HepG2 (cell line): ENCODE measurements around the gene SLC4A5. TPM values are rescaled to one million over a fixed set of nuclear protein-coding genes. Genes with fewer than 3 reads are reported as not detected.

Experiments
- CC2D1A ChIP-seq: sonication (generic); formaldehyde crosslinking; IDR thresholded peaks from 2 replicates; pipeline ENCODE4 v1.8.1; 2023; ENCODE audit warnings: mild to moderate bottlenecking, missing genetic modification reagents
- CCDC6 ChIP-seq: sonication (generic); formaldehyde crosslinking; IDR thresholded peaks from 2 replicates; pipeline ENCODE4 v1.8.1; 2022; ENCODE audit warnings: mild to moderate bottlenecking, missing genetic modification reagents, moderate library complexity
- CENPT ChIP-seq: sonication (generic); formaldehyde crosslinking; IDR thresholded peaks from 2 replicates; pipeline ENCODE4 v1.8.0; 2022; ENCODE audit warnings: low read depth, mild to moderate bottlenecking, moderate library complexity, missing genetic modification reagents
- HMGA1 ChIP-seq: sonication (generic); formaldehyde crosslinking; conservative IDR thresholded peaks from 2 replicates; pipeline ENCODE4 v1.4.0; 2020; ENCODE audit warnings: missing genetic modification reagents
- HNF4A ChIP-seq: sonication (generic); formaldehyde crosslinking; IDR thresholded peaks from 2 replicates; pipeline ENCODE4 v1.4.0; 2020; ENCODE audit warnings: missing genetic modification reagents
- MAFF ChIP-seq: IDR thresholded peaks from 2 replicates; pipeline ENCODE4 v1.6.1; 2011; ENCODE audit warnings: low read depth, low read length, improper control_type of control experiment
- PPARG ChIP-seq: conservative IDR thresholded peaks from 2 replicates; pipeline ENCODE4 v1.6.1; 2016; ENCODE audit warnings: missing biosample characterization, missing genetic modification reagents
- TBX2 ChIP-seq: sonication (generic); formaldehyde crosslinking; IDR thresholded peaks from 2 replicates; pipeline ENCODE4 v1.5.0; 2020; ENCODE audit warnings: missing genetic modification reagents, mild to moderate bottlenecking, borderline replicate concordance
- TOPORS ChIP-seq: sonication (generic); formaldehyde crosslinking; IDR thresholded peaks from 2 replicates; pipeline ENCODE4 v1.8.0; 2023; ENCODE audit warnings: mild to moderate bottlenecking, missing genetic modification reagents
- ZNF572 ChIP-seq: sonication (generic); formaldehyde crosslinking; IDR thresholded peaks from 2 replicates; pipeline ENCODE4 v1.5.1; 2020; ENCODE audit warnings: mild to moderate bottlenecking, missing genetic modification reagents
- ZNF792 ChIP-seq: IDR thresholded peaks from 2 replicates; pipeline ENCODE4 v1.6.1; 2016
- ZNF878 ChIP-seq: sonication (generic); formaldehyde crosslinking; IDR thresholded peaks from 2 replicates; pipeline ENCODE4 v1.8.1; 2023; ENCODE audit warnings: mild to moderate bottlenecking, missing genetic modification reagents, moderate library complexity
- ZSCAN25 ChIP-seq: sonication (generic); formaldehyde crosslinking; IDR thresholded peaks from 2 replicates; pipeline ENCODE4 v1.8.0; 2022; ENCODE audit warnings: mild to moderate bottlenecking, missing genetic modification reagents
- polyA plus RNA-seq, 8 experiments: library from polyadenylated mRNA; depleted of rRNA in 3 of 8; stranded (reverse) in 7 of 8; unstranded in 1 of 8; fragments of >200 nt; fragmentation: Illumina TruSeq in 4 of 8; extraction: Trizol in 4 of 8; gene quantifications; 2 replicates each; pipeline versions ENCODE4 v1.2.1 to v1.2.3, GENCODE V29; 2011 to 2016; ENCODE audit warnings: low read depth in 4 of 8, missing spikeins in 1 of 8, mixed read lengths in 1 of 8; ENCODE audit not compliant: insufficient read depth in 1 of 8
- total RNA-seq, 5 experiments: library from RNA; depleted of rRNA; stranded (reverse); fragments of >200 nt; fragmentation: Illumina TruSeq; extraction: Trizol; gene quantifications; 2 replicates each; pipeline ENCODE4 v1.2.3, GENCODE V29; 2016; ENCODE audit warnings: low read depth in 1 of 5
- TF ChIP-seq, protein P1 (sequence below): IDR thresholded peaks from 2 replicates; pipeline ENCODE4 v1.6.1; 2012; ENCODE audit warnings: low read depth, low read length, improper control_type of control experiment
- TF ChIP-seq, protein P2 (sequence below): sonication (generic); formaldehyde crosslinking; IDR thresholded peaks from 2 replicates; pipeline ENCODE4 v1.4.0; 2020; ENCODE audit warnings: mild to moderate bottlenecking, missing genetic modification reagents
- TF ChIP-seq, protein P3 (sequence below): sonication (generic); formaldehyde crosslinking; IDR thresholded peaks from 2 replicates; pipeline ENCODE4 v1.4.0; 2020; ENCODE audit warnings: missing genetic modification reagents
- TF ChIP-seq, protein P4 (sequence below), 2 experiments: IDR thresholded peaks; 2 replicates each; pipeline ENCODE4 v1.6.1; 2011 to 2012; ENCODE audit warnings: low read length in 2 of 2, borderline replicate concordance in 1 of 2, low read depth in 1 of 2, mild to moderate bottlenecking in 1 of 2, moderate library complexity in 1 of 2

Gene SLC4A5
- total and polyA plus RNA-seq, 2 of the 13 experiments (the other 11 are each of a cell fraction or from before 2014, with no cell fraction given), result 0.50 TPM; not detected in 1

DNA sequence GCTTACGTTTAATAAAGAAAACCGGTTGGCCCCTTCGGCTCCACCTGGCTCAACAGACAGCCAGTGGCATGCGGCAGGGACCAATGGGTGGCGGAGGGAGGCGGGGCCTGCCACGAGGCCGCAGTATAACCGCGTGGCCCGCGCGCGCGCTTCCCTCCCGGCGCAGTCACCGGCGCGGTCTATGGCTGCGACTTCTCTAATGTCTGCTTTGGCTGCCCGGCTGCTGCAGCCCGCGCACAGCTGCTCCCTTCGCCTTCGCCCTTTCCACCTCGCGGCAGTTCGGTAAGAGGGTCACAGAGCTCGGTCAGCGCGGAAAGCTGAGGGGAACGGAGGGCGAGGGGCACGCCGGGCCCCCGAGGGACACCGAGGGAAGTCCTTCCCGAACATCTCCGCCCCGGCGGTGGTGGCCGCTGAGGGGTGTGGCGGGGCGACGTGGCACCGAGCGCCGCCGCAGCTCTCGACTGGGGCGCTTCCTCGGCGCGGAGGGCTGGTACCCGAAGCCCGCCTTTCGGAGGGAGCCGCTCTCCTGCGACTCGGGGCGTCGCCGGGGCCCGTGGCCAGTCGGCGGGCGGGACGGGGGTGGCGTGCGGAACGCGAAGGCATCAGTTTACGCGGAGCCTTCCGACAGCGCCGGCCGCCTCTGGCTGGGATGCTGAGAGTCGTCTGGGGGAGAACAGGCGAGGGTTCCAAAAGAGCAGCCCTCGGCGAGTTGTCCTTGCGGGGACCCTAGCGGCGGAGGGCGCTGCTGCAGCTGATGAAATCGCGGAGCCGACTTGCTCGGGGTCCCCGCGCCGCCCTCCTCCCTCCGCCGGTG is 144.5 kb downstream of the SLC4A5 start, which contains the start of gene MTHFD2 (continued):
- TF ChIP-seq PPARG (CRISPR knock-in tag) (no peak; the same call in 1 of the 2 replicates), ZNF878 (CRISPR knock-in tag) (peak; percentile 91; the same call in 1 of the 2 replicates), MAFF (no peak), HNF4A (CRISPR knock-in tag) (peak; percentile 34), HMGA1 (CRISPR knock-in tag) (no peak), CENPT (CRISPR knock-in tag) (peak; percentile 85; the same call in 1 of the 2 replicates), ZNF792 (CRISPR knock-in tag) (peak; percentile 87), TOPORS (CRISPR knock-in tag) (no peak; the same call in 1 of the 2 replicates), TBX2 (CRISPR knock-in tag) (peak; percentile 72; the same call in 1 of the 2 replicates), ZSCAN25 (peak; percentile 23; the same call in 1 of the 2 replicates), ZNF572 (CRISPR knock-in tag) (no peak), CCDC6 (peak; percentile 97), CC2D1A (no peak)
- TF ChIP-seq, protein P1, sequence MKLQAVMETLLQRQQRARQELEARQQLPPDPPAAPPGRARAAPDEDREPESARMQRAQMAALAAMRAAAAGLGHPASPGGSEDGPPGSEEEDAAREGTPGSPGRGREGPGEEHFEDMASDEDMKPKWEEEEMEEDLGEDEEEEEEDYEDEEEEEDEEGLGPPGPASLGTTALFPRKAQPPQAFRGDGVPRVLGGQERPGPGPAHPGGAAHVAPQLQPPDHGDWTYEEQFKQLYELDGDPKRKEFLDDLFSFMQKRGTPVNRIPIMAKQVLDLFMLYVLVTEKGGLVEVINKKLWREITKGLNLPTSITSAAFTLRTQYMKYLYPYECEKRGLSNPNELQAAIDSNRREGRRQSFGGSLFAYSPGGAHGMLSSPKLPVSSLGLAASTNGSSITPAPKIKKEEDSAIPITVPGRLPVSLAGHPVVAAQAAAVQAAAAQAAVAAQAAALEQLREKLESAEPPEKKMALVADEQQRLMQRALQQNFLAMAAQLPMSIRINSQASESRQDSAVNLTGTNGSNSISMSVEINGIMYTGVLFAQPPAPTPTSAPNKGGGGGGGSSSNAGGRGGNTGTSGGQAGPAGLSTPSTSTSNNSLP, result no peak
- TF ChIP-seq, protein P2, sequence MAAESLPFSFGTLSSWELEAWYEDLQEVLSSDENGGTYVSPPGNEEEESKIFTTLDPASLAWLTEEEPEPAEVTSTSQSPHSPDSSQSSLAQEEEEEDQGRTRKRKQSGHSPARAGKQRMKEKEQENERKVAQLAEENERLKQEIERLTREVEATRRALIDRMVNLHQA (CRISPR knock-in tag), result no peak
- TF ChIP-seq, protein P3, sequence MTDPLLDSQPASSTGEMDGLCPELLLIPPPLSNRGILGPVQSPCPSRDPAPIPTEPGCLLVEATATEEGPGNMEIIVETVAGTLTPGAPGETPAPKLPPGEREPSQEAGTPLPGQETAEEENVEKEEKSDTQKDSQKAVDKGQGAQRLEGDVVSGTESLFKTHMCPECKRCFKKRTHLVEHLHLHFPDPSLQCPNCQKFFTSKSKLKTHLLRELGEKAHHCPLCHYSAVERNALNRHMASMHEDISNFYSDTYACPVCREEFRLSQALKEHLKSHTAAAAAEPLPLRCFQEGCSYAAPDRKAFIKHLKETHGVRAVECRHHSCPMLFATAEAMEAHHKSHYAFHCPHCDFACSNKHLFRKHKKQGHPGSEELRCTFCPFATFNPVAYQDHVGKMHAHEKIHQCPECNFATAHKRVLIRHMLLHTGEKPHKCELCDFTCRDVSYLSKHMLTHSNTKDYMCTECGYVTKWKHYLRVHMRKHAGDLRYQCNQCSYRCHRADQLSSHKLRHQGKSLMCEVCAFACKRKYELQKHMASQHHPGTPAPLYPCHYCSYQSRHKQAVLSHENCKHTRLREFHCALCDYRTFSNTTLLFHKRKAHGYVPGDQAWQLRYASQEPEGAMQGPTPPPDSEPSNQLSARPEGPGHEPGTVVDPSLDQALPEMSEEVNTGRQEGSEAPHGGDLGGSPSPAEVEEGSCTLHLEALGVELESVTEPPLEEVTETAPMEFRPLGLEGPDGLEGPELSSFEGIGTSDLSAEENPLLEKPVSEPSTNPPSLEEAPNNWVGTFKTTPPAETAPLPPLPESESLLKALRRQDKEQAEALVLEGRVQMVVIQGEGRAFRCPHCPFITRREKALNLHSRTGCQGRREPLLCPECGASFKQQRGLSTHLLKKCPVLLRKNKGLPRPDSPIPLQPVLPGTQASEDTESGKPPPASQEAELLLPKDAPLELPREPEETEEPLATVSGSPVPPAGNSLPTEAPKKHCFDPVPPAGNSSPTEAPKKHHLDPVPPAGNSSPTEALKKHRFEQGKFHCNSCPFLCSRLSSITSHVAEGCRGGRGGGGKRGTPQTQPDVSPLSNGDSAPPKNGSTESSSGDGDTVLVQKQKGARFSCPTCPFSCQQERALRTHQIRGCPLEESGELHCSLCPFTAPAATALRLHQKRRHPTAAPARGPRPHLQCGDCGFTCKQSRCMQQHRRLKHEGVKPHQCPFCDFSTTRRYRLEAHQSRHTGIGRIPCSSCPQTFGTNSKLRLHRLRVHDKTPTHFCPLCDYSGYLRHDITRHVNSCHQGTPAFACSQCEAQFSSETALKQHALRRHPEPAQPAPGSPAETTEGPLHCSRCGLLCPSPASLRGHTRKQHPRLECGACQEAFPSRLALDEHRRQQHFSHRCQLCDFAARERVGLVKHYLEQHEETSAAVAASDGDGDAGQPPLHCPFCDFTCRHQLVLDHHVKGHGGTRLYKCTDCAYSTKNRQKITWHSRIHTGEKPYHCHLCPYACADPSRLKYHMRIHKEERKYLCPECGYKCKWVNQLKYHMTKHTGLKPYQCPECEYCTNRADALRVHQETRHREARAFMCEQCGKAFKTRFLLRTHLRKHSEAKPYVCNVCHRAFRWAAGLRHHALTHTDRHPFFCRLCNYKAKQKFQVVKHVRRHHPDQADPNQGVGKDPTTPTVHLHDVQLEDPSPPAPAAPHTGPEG (CRISPR knock-in tag), result peak; percentile 84
- TF ChIP-seq, protein P4, sequence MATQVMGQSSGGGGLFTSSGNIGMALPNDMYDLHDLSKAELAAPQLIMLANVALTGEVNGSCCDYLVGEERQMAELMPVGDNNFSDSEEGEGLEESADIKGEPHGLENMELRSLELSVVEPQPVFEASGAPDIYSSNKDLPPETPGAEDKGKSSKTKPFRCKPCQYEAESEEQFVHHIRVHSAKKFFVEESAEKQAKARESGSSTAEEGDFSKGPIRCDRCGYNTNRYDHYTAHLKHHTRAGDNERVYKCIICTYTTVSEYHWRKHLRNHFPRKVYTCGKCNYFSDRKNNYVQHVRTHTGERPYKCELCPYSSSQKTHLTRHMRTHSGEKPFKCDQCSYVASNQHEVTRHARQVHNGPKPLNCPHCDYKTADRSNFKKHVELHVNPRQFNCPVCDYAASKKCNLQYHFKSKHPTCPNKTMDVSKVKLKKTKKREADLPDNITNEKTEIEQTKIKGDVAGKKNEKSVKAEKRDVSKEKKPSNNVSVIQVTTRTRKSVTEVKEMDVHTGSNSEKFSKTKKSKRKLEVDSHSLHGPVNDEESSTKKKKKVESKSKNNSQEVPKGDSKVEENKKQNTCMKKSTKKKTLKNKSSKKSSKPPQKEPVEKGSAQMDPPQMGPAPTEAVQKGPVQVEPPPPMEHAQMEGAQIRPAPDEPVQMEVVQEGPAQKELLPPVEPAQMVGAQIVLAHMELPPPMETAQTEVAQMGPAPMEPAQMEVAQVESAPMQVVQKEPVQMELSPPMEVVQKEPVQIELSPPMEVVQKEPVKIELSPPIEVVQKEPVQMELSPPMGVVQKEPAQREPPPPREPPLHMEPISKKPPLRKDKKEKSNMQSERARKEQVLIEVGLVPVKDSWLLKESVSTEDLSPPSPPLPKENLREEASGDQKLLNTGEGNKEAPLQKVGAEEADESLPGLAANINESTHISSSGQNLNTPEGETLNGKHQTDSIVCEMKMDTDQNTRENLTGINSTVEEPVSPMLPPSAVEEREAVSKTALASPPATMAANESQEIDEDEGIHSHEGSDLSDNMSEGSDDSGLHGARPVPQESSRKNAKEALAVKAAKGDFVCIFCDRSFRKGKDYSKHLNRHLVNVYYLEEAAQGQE (IDR thresholded peaks at IDR 0.05; ENCODE audit: borderline replicate concordance in 1 of 2, low read depth in 1 of 2, low read length in 2 of 2), result peak in 1 of 2 experiments; percentile 67; a peak in 1 of 4 replicates
